Astrocyte (in vitro differentiated cells and primary cell): ENCODE data around the gene KRTAP4-2.

Experiments used
- EZH2 ChIP-seq: IDR thresholded peaks from 2 replicates; pipeline ENCODE4 v1.6.1; 2012; ENCODE audit warnings: mild to moderate bottlenecking, low read length, inconsistent platforms; ENCODE audit not compliant: insufficient read depth
- TF ChIP-seq, protein P1 (sequence below): IDR thresholded peaks from 2 replicates; pipeline ENCODE4 v1.5.1; 2011; ENCODE audit warnings: low read depth, mild to moderate bottlenecking, inconsistent platforms, low read length, moderate library complexity; ENCODE audit not compliant: insufficient read depth

DNA sequence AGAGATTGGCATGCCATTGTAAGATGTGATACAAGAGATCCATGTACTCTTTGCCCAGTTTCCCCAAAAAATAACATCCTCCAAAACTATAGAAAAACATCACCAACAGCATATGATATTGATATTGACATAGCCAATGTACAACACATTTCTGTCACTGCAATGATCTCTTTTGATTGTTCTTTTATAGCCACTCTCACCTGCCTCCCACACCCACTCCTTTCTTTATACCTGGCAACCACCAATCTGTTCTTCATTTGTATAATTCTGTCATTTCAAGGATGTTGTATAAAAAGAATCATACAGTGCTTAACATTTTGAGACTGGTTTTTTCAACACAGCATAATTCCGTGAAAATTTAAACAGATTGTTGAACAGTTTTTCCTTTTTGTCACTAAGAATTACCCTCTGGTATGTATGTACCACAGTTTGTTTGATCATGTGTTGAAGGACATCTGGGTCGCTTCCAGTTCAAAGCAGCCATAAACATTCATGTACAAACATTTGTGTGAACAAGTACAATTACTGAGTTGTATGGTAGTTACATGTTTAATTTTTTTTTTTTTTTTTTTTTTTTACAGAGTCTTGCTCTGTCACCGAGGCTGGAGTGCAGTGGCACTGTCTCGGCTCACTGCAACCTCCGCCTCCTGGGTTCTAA is 21.5 kb upstream of the KRTAP4-2 start:
- TF ChIP-seq, protein P1, sequence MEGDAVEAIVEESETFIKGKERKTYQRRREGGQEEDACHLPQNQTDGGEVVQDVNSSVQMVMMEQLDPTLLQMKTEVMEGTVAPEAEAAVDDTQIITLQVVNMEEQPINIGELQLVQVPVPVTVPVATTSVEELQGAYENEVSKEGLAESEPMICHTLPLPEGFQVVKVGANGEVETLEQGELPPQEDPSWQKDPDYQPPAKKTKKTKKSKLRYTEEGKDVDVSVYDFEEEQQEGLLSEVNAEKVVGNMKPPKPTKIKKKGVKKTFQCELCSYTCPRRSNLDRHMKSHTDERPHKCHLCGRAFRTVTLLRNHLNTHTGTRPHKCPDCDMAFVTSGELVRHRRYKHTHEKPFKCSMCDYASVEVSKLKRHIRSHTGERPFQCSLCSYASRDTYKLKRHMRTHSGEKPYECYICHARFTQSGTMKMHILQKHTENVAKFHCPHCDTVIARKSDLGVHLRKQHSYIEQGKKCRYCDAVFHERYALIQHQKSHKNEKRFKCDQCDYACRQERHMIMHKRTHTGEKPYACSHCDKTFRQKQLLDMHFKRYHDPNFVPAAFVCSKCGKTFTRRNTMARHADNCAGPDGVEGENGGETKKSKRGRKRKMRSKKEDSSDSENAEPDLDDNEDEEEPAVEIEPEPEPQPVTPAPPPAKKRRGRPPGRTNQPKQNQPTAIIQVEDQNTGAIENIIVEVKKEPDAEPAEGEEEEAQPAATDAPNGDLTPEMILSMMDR, result no peak
- no peak for TF ChIP-seq EZH2
